Stimulated activated CD8-positive, alpha-beta memory T cell treated with anti-CD3 and anti-CD28 coated beads, Interleukin-12 subunit alpha, Interleukin-12 subunit beta, amount 100 ng/mL, for 1 hour (primary cell): ENCODE measurements around the gene BTBD6.

Source experiments
- DNase-seq: peaks from one replicate; pipeline ENCODE4 v3.0.0-alpha.2; 2020; ENCODE audit warnings: low read depth

The BTBD6 gene

GRCh38 chr14:105248368-105249181, at the start of gene BTBD6:
Gene BTBD6, plus strand, starts transcription at chr14:105248533. Its CDS starts 179 bp downstream, at chr14:105248712.
- peak; percentile 72 for DNase-seq

GRCh38 chr14:105198588-105198987, 49.7 kb upstream of the BTBD6 start:
- no peak for DNase-seq

- DNase-seq: no peak
Measured at GRCh38 chr14:105199093-105199492, 49.2 kb upstream of the BTBD6 start.

GRCh38 chr14:105200074-105200473, 48.3 kb upstream of the BTBD6 start:
- no peak for DNase-seq

- DNase-seq: no peak
Measured at GRCh38 chr14:105200641-105201040, 47.7 kb upstream of the BTBD6 start.

GRCh38 chr14:105201156-105201924, 47.0 kb upstream of the BTBD6 start:
- no peak for DNase-seq

- DNase-seq: no peak
Measured at GRCh38 chr14:105201925-105202513, 46.3 kb upstream of the BTBD6 start.

- no peak for DNase-seq
Measured at GRCh38 chr14:105203057-105203531, 45.2 kb upstream of the BTBD6 start.

GRCh38 chr14:105203701-105204100, 44.6 kb upstream of the BTBD6 start:
- DNase-seq: no peak

GRCh38 chr14:105204206-105204930, 44.0 kb upstream of the BTBD6 start:
- DNase-seq: no peak

- no peak for DNase-seq
Measured at GRCh38 chr14:105204931-105205672, 43.2 kb upstream of the BTBD6 start.

GRCh38 chr14:105205673-105206208, 42.6 kb upstream of the BTBD6 start:
- no peak for DNase-seq

- no peak for DNase-seq
Measured at GRCh38 chr14:105206873-105207272, 41.5 kb upstream of the BTBD6 start.

- no peak for DNase-seq
Measured at GRCh38 chr14:105207460-105207901, 40.9 kb upstream of the BTBD6 start.

GRCh38 chr14:105207996-105208737, 40.2 kb upstream of the BTBD6 start:
- DNase-seq: no peak

- DNase-seq: no peak
Measured at GRCh38 chr14:105208738-105209075, 39.6 kb upstream of the BTBD6 start.

- DNase-seq: no peak
Measured at GRCh38 chr14:105209091-105209490, 39.2 kb upstream of the BTBD6 start.

GRCh38 chr14:105209646-105210045, 38.7 kb upstream of the BTBD6 start:
- no peak for DNase-seq

- DNase-seq: no peak
Measured at GRCh38 chr14:105210266-105211025, 37.9 kb upstream of the BTBD6 start.
